Cardiac muscle cell (in vitro differentiated cells and primary cell): ENCODE data around the gene TMCO4. TPM values are rescaled to one million over a fixed set of nuclear protein-coding genes. Genes with fewer than 3 reads are reported as not detected.

Experiments used
- DNase-seq, 2 donors: peaks; one replicate each; pipeline versions ENCODE4 v3.0.0 to v3.0.0-alpha.2; 2010 to 2017; ENCODE audit warnings: low read depth in 1 of 2, low spot score in 1 of 2
- H3K27ac ChIP-seq: fragments of 200-600 bp; sonication (generic); 2 replicates; pipeline ENCODE4 v1.5.1; 2016
- H3K27me3 ChIP-seq: fragments of 200-600 bp; sonication (generic); 2 replicates; pipeline ENCODE4 v1.6.0; 2016; ENCODE audit warnings: control low read depth
- H3K36me3 ChIP-seq: fragments of 200-600 bp; sonication (generic); 2 replicates; pipeline ENCODE4 v1.5.1; 2016; ENCODE audit warnings: control low read depth
- H3K4me1 ChIP-seq: fragments of 200-600 bp; sonication (generic); 2 replicates; pipeline ENCODE4 v1.8.1; 2017; ENCODE audit warnings: low read depth, mild to moderate bottlenecking, mixed run types
- H3K4me3 ChIP-seq: fragments of 200-600 bp; sonication (generic); 2 replicates; pipeline ENCODE4 v1.5.1; 2016; ENCODE audit warnings: mild to moderate bottlenecking
- H3K9me3 ChIP-seq: fragments of 200-600 bp; sonication (generic); 2 replicates; pipeline ENCODE4 v1.5.1; 2017; ENCODE audit warnings: low read depth, mild to moderate bottlenecking, control low read depth
- polyA plus RNA-seq: library from polyadenylated mRNA; unstranded; fragments of >200 nt; fragmentation: Nextera tagmentation; extraction: Ambion mirVana; gene quantifications from 2 replicates; pipeline ENCODE4 v1.2.1, GENCODE V29; 2016
- total RNA-seq: library from RNA; depleted of rRNA; stranded (reverse); fragments of >200 nt; gene quantifications from 2 replicates; pipeline ENCODE4 v1.2.3, GENCODE V29; 2016
- TF ChIP-seq, protein P1 (sequence below): IDR thresholded peaks from 2 replicates; pipeline ENCODE4 v1.5.1; 2012; ENCODE audit warnings: low read depth, mild to moderate bottlenecking, low read length

TMCO4 gene
- total and polyA plus RNA-seq, 2 experiments from 2014 or later: 2.2 to 2.5 TPM

DNA sequence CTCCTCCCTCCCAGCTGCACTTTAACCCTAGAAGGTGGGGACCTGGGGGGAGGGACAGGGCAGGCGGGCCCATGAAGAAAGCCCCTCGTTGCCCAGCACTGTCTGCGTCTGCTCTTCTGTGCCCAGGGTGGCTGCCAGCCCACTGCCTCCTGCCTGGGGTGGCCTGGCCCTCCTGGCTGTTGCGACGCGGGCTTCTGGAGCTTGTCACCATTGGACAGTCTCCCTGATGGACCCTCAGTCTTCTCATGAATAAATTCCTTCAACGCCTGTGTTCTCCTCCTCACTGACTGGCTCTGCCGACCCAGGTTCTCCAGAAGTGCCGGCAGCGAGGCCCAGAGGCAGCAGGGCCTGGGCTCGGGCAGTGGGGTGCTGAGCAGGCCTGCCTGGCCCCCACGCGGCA, 141.5 kb downstream of the TMCO4 start:
- DNase-seq: no peak
- TF ChIP-seq, protein P1, sequence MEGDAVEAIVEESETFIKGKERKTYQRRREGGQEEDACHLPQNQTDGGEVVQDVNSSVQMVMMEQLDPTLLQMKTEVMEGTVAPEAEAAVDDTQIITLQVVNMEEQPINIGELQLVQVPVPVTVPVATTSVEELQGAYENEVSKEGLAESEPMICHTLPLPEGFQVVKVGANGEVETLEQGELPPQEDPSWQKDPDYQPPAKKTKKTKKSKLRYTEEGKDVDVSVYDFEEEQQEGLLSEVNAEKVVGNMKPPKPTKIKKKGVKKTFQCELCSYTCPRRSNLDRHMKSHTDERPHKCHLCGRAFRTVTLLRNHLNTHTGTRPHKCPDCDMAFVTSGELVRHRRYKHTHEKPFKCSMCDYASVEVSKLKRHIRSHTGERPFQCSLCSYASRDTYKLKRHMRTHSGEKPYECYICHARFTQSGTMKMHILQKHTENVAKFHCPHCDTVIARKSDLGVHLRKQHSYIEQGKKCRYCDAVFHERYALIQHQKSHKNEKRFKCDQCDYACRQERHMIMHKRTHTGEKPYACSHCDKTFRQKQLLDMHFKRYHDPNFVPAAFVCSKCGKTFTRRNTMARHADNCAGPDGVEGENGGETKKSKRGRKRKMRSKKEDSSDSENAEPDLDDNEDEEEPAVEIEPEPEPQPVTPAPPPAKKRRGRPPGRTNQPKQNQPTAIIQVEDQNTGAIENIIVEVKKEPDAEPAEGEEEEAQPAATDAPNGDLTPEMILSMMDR: no peak
- no peak overlapping the region for H3K4me3 ChIP-seq
- H3K36me3 ChIP-seq: no peaks in the 10 kb centered on the region
- no peaks in the 10 kb centered on the region for H3K9me3 ChIP-seq
- H3K27ac ChIP-seq: no peak overlapping the region
- H3K4me1 ChIP-seq: no peaks in the 10 kb centered on the region
- H3K27me3 ChIP-seq: peaks cover 15% of the 10 kb centered on the region

DNA sequence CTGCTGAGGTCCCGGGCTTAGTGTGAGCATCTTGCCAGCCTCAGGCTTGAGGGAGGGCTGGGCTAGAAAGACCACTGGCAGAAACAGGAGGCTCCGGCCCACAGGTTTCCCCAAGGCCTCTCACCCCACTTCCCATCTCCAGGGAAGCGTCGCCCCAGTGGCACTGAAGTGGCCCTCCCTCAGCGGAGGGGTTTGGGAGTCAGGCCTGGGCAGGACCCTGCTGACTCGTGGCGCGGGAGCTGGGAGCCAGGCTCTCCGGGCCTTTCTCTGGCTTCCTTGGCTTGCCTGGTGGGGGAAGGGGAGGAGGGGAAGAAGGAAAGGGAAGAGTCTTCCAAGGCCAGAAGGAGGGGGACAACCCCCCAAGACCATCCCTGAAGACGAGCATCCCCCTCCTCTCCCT, 142.2 kb downstream of the TMCO4 start:
- H3K27me3 ChIP-seq: peaks cover 9% of the 10 kb centered on the region
- DNase-seq: no peak
- TF ChIP-seq, protein P1: no peak
- H3K27ac ChIP-seq: no peak overlapping the region
- H3K36me3 ChIP-seq: no peaks in the 10 kb centered on the region
- H3K4me3 ChIP-seq: no peak overlapping the region
- H3K9me3 ChIP-seq: no peaks in the 10 kb centered on the region
- H3K4me1 ChIP-seq: no peaks in the 10 kb centered on the region

DNA sequence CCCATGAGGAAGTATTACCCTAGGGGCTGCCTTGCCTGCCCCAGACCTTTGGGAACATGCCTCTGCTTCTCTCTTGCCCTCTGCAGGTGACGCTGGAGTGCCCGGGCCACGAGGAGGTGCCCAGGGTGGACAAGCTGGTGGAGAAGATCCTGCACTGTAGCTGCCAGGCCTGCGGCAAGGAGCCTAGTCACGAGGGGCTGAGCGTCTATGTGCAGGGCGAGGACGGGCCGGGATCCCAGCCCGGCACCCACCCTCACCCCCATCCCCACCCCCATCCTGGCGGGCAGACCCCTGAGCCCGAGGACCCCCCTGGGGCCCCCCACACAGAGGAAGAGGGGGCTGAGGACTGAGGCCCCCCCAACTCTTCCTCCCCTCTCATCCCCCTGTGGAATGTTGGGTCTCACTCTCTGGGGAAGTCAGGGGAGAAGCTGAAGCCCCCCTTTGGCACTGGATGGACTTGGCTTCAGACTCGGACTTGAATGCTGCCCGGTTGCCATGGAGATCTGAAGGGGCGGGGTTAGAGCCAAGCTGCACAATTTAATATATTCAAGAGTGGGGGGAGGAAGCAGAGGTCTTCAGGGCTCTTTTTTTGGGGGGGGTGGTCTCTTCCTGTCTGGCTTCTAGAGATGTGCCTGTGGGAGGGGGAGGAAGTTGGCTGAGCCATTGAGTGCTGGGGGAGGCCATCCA, 142.8 kb downstream of the TMCO4 start:
- Histone ChIP-seq H3K4me3 (no peak overlapping the region), H3K36me3 (no peaks in the 10 kb centered on the region), H3K27me3 (peaks cover 4% of the 10 kb centered on the region), H3K4me1 (no peaks in the 10 kb centered on the region), H3K27ac (no peak overlapping the region), H3K9me3 (no peaks in the 10 kb centered on the region)
- TF ChIP-seq, protein P1: no peak
- DNase-seq: no peak

DNA sequence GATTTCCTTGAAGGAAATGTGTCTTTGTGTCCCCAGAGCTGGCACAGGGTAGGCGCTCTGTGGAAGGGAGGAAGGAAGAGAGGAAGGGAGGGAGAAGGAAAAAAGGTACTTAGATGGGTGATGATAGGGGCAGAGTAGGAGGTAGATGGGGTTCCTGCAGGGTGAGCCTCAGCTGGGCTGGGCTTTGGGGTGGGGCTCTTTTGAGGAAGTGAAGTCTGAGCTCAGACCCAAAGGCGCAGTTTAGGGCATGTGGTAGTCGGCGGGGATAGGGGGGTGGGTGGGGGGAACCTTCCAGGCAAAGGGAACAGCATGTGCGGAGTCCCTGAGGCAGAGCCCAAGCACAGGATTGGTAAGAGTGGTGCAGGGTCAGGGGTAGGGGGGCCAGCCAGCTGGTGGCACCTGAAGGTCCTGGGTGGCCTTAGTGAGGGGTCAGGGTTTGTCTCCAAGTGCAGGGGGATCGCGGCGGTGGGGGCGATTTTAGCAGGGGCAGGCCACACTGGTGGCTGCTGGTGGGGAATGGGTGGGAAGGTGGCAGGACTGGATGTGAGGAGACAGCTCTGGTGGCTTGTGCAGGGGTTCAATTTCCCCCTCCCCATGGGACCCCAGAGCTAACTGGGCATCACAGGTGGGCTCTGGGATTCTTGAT, 143.5 kb downstream of the TMCO4 start:
- no peaks in the 10 kb centered on the region for H3K4me1 ChIP-seq
- DNase-seq: no peak
- TF ChIP-seq, protein P1: no peak
- no peak overlapping the region for H3K27ac ChIP-seq
- no peaks in the 10 kb centered on the region for H3K36me3 ChIP-seq
- H3K27me3 ChIP-seq: peaks cover 3% of the 10 kb centered on the region
- no peak overlapping the region for H3K4me3 ChIP-seq
- H3K9me3 ChIP-seq: no peaks in the 10 kb centered on the region

DNA sequence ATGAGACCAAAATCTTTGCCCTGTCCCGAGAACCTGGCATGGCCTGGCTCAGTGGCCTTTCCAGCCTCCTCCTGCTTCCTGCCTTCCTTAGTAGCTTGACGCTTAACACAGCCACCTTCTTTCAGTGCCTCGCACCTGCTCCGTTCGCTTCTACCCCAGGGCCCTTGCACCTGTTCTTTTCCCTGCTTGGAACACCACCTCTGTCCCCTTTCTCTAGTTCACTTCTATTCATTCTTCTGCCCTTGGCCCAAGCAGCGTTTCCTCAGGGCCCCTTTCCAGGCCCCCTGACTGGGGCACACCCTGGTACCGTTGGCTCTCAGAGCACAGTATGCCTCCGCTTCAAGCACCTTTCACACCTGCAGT, 144.0 kb downstream of the TMCO4 start:
- no peak overlapping the region for H3K4me3 ChIP-seq

More for the DNA sequence above, 144.0 kb downstream of the TMCO4 start:
- Histone ChIP-seq H3K27ac (no peak overlapping the region), H3K4me1 (no peaks in the 10 kb centered on the region), H3K36me3 (no peaks in the 10 kb centered on the region), H3K9me3 (no peaks in the 10 kb centered on the region), H3K27me3 (peaks cover 1% of the 10 kb centered on the region)
- DNase-seq: no peak
- TF ChIP-seq, protein P1: no peak
